ENCODE results near the gene SNRNP40. TPM values are rescaled to one million over a fixed set of nuclear protein-coding genes. Genes with fewer than 3 reads are reported as not detected.

SNRNP40 gene
- total and polyA plus RNA-seq, 2 experiments from 2014 or later: 90.0 to 135 TPM

- TF ChIP-seq ETS1 (IDR thresholded peaks at IDR 0.05) (no peak), CREB1 (CRISPR knock-in tag; IDR thresholded peaks at IDR 0.05; ENCODE audit: low read depth) (no peak), POLR2AphosphoS5 (IDR thresholded peaks at IDR 0.05; ENCODE audit: low read depth) (no peak), JUNB (IDR thresholded peaks at IDR 0.05; ENCODE audit: unreplicated experiment) (no peak), ZNF114 (CRISPR knock-in tag; IDR thresholded peaks at IDR 0.05) (no peak), EZH2phosphoT487 (IDR thresholded peaks at IDR 0.05; ENCODE audit: unreplicated experiment) (no peak)
Measured at GRCh38 chr1:31227891-31228568, 68.6 kb downstream of the SNRNP40 start (continued).

- Mint-ChIP-seq H3K27me3 (ENCODE audit: insufficient read depth, low read depth, poor library complexity) (peaks cover 9% of the 10 kb centered on the region), H3K27ac (peak overlapping the region; percentile 31; the same call in 1 of the 2 replicates), H3K9me3 (no peaks in the 10 kb centered on the region), H3K36me3 (ENCODE audit: low read depth) (no peaks in the 10 kb centered on the region; the same call in 2 of the 3 replicates), H3K4me3 (no peak overlapping the region), H3K4me1 (peaks cover 14% of the 10 kb centered on the region)
- peaks cover 8% of the 10 kb centered on the region; the same call in 1 of the 2 replicates for H3K79me2 ChIP-seq (replicated peaks; ENCODE audit: insufficient read depth)
- H3K4me1 ChIP-seq (ENCODE audit: insufficient read depth): peaks cover 9% of the 10 kb centered on the region; the same call in 1 of the 2 replicates
- DNase-seq (ENCODE audit: low spot score) (no peak), ATAC-seq (no peak)
- H4K20me1 ChIP-seq (replicated peaks; ENCODE audit: insufficient read depth): no peaks in the 10 kb centered on the region; the same call in none of the 2 replicates
- no peaks in the 10 kb centered on the region for H3F3A ChIP-seq (replicated peaks; ENCODE audit: low read depth)
- H3K4me2 ChIP-seq: no peak overlapping the region; the same call in 1 of the 2 replicates
- 0 out of 2 replicates have a peak overlapping the region, but pooled peaks have one; percentile 50 for H3K27ac ChIP-seq (ENCODE audit: low read depth)
- H2AFZ ChIP-seq: no peak overlapping the region
- no peaks in the 10 kb centered on the region for H3K9me2 ChIP-seq (ENCODE audit: insufficient read depth)
- no peak overlapping the region for H3K4me3 ChIP-seq
- H3K36me3 ChIP-seq (ENCODE audit: insufficient read depth): no peaks in the 10 kb centered on the region
- H3K27me3 ChIP-seq (ENCODE audit: insufficient read depth): no peaks in the 10 kb centered on the region
- TF ChIP-seq EZH2phosphoT487 (IDR thresholded peaks at IDR 0.05; ENCODE audit: unreplicated experiment) (no peak), ZNF331 (CRISPR knock-in tag; IDR thresholded peaks at IDR 0.05; ENCODE audit: low read depth) (no peak), POLR2AphosphoS5 (IDR thresholded peaks at IDR 0.05; ENCODE audit: low read depth) (no peak), CTCF (conservative IDR thresholded peaks at IDR 0.05; ENCODE audit: low read depth in 2 of 2) (no peak), JUNB (IDR thresholded peaks at IDR 0.05; ENCODE audit: unreplicated experiment) (no peak), STAT1 (IDR thresholded peaks at IDR 0.05; ENCODE audit: unreplicated experiment) (no peak), ETS1 (IDR thresholded peaks at IDR 0.05) (no peak), EZH2 (IDR thresholded peaks at IDR 0.05; ENCODE audit: low read depth, unreplicated experiment) (no peak), NANOG (IDR thresholded peaks at IDR 0.05; ENCODE audit: borderline replicate concordance) (no peak), ZNF462 (CRISPR knock-in tag; IDR thresholded peaks at IDR 0.05) (no peak)
Measured at GRCh38 chr1:31224068-31224467, 72.5 kb downstream of the SNRNP40 start.
